Spleen (tissue), 11 donors: ENCODE results near the gene CENPO. TPM values are rescaled to one million over a fixed set of nuclear protein-coding genes. Genes with fewer than 3 reads are reported as not detected.

Experiments
- DNase-seq: peaks from one replicate; pipeline ENCODE4 v3.0.0-alpha.2; 2020
- H3K27ac ChIP-seq, 8 donors: fragments of 200-600 bp; sonication (generic) in 7 of 8; 1 replicate in 4 of 8; 2 replicates in 4 of 8; pipeline versions ENCODE4 v1.5.0 to v1.8.0; 2016 to 2021; ENCODE audit warnings: inconsistent platforms in 4 of 8, mild to moderate bottlenecking in 4 of 8, moderate library complexity in 1 of 8
- H3K27me3 ChIP-seq, 7 donors: fragments of 200-600 bp; sonication (generic) in 6 of 7; replicated peaks in 1 of 7; 1 replicate in 4 of 7; 2 replicates in 3 of 7; pipeline versions ENCODE4 v1.5.0 to v1.8.0; 2016 to 2021; ENCODE audit warnings: inconsistent platforms in 3 of 7, mild to moderate bottlenecking in 1 of 7
- H3K36me3 ChIP-seq, 6 donors: fragments of 200-600 bp; sonication (generic) in 5 of 6; 1 replicate in 4 of 6; 2 replicates in 2 of 6; pipeline versions ENCODE4 v1.5.0 to v1.8.0; 2016 to 2021; ENCODE audit warnings: inconsistent platforms in 2 of 6
- H3K4me1 ChIP-seq, 6 donors: fragments of 200-600 bp; sonication (generic) in 5 of 6; 1 replicate in 3 of 6; 2 replicates in 3 of 6; pipeline versions ENCODE4 v1.5.0 to v1.8.0; 2016 to 2021; ENCODE audit warnings: inconsistent platforms in 3 of 6
- H3K4me3 ChIP-seq, 8 donors: fragments of 200-600 bp; sonication (generic) in 7 of 8; 1 replicate in 4 of 8; 2 replicates in 4 of 8; pipeline versions ENCODE4 v1.5.0 to v1.8.0; 2016 to 2021; ENCODE audit warnings: inconsistent platforms in 4 of 8, mild to moderate bottlenecking in 4 of 8, moderate library complexity in 2 of 8
- H3K9me3 ChIP-seq, 8 donors: fragments of 200-600 bp; sonication (generic) in 7 of 8; 1 replicate in 4 of 8; 2 replicates in 4 of 8; pipeline versions ENCODE4 v1.5.0 to v1.8.0; 2016 to 2021; ENCODE audit warnings: inconsistent platforms in 4 of 8
- POLR2A ChIP-seq, 3 donors: fragments of 450-650 bp; IDR thresholded peaks; one replicate each; pipeline ENCODE4 v1.5.1; 2017; ENCODE audit warnings: antibody characterized with exemption in 3 of 3, mild to moderate bottlenecking in 1 of 3
- POLR2AphosphoS5 ChIP-seq, 3 donors: sonication (generic); formaldehyde crosslinking; IDR thresholded peaks; one replicate each; pipeline ENCODE4 v1.5.1; 2017; ENCODE audit warnings: antibody characterized with exemption in 3 of 3
- whole genome bisulfite sequencing, 5 donors: extraction: QIAGEN DNeasy Blood & Tissue Kit in 3 of 5; methylation state at CpG; one replicate each; pipeline versions ENCODE4 v1.1.5 to v1.1.7; 2013 to 2018; 5-methylcytosine and 5-hydroxymethylcytosine counted together
- intact Hi-C: fragments of 100-400 bp; cut with DNase I; formaldehyde crosslinking; loops from one replicate; pipeline ENCODE4 v1.15.0; 2023; ENCODE audit warnings: low total_unique reads
- polyA plus RNA-seq, 3 donors: library from polyadenylated mRNA; stranded (reverse); fragments of 200-250 nt; gene quantifications; one replicate each; pipeline ENCODE4 v1.2.1, GENCODE V29; 2013
- total RNA-seq, 7 donors: library from RNA; depleted of rRNA in 3 of 7; stranded (reverse); fragments of >200 nt in 3 of 7; fragmentation: NEBNext Ultra II Directional in 4 of 7; extraction: Animal tissue kit (Norgen Biotek cat#: 25700) in 4 of 7; gene quantifications; one replicate each; pipeline versions ENCODE4 v1.1.0 to v1.2.1, GENCODE V29; 2016 to 2021
- TF ChIP-seq, protein P1 (sequence below), 11 experiments: fragments of 200-600 bp in 7 of 11; fragments of 450-650 bp in 4 of 11; sonication (generic) in 4 of 11; IDR thresholded peaks in 8 of 11; conservative IDR thresholded peaks in 3 of 11; 1 replicate in 7 of 11; 2 replicates in 4 of 11; pipeline versions ENCODE4 v1.4.0 to v1.8.0; 2016 to 2021; ENCODE audit warnings: antibody characterized with exemption in 11 of 11, inconsistent platforms in 4 of 11, mild to moderate bottlenecking in 1 of 11
- donor health status: healthy with polysubstance abuse.
- donor health status: DM: no; HTN: no; CAD: no; lungs with moderate emphysema.
- donor health status: DM: no; HTN: no; CAD: no.
- donor health status: Bipolar disorder and iron deficiency.
- donor health status: healthy.
- donor health status: DM: no; HTN: no; CAD: no.
- donor health status: DM: yes; HTN: yes; CAD: no.

Gene CENPO
- total and polyA plus RNA-seq, 10 donors: 1.7 to 10.4 (median 8.2) TPM

DNA sequence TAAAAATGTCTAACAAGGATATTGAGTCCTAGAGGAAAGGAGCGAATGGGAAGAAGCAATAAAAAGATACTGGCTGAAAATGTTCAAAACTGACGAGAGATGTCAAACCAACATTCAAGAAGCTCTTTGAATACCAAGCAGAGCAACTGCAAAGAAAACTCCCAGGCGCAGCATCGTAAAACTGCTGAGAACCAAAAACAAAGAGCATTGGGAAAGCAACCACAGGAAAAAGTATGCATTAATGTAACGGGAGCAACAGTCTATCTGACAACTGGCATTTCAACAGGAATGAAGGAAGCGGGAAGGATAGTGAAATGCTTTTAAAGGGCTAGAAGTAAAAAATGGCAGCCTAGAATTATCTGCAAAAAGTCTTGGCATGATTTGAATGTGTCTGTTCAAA, 73.7 kb downstream of the CENPO start:
- peaks cover 0 to 27% (median 3%) of the 10 kb centered on the region in 6 donors for H3K36me3 ChIP-seq
- no peak for DNase-seq
- no peaks in the 10 kb centered on the region for H3K9me3 ChIP-seq
- TF ChIP-seq, protein P1, sequence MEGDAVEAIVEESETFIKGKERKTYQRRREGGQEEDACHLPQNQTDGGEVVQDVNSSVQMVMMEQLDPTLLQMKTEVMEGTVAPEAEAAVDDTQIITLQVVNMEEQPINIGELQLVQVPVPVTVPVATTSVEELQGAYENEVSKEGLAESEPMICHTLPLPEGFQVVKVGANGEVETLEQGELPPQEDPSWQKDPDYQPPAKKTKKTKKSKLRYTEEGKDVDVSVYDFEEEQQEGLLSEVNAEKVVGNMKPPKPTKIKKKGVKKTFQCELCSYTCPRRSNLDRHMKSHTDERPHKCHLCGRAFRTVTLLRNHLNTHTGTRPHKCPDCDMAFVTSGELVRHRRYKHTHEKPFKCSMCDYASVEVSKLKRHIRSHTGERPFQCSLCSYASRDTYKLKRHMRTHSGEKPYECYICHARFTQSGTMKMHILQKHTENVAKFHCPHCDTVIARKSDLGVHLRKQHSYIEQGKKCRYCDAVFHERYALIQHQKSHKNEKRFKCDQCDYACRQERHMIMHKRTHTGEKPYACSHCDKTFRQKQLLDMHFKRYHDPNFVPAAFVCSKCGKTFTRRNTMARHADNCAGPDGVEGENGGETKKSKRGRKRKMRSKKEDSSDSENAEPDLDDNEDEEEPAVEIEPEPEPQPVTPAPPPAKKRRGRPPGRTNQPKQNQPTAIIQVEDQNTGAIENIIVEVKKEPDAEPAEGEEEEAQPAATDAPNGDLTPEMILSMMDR (IDR thresholded peaks at IDR 0.05 in 8 of 11, conservative IDR thresholded peaks at IDR 0.05 in 3 of 11): no peak
- TF ChIP-seq POLR2AphosphoS5 (IDR thresholded peaks at IDR 0.05) (no peak), POLR2A (IDR thresholded peaks at IDR 0.05) (no peak)
- H3K4me3 ChIP-seq: no peak overlapping the region
- intact Hi-C loops: no loop called here
- H3K27me3 ChIP-seq: no peaks in the 10 kb centered on the region
- peaks cover 0 to 3% (median 0%) of the 10 kb centered on the region in 6 donors for H3K4me1 ChIP-seq
- no peak overlapping the region for H3K27ac ChIP-seq
- 80 to 93% (median 84%) methylated on average over 6 of the region's 6 CpGs for WGBS, 5 donors

DNA sequence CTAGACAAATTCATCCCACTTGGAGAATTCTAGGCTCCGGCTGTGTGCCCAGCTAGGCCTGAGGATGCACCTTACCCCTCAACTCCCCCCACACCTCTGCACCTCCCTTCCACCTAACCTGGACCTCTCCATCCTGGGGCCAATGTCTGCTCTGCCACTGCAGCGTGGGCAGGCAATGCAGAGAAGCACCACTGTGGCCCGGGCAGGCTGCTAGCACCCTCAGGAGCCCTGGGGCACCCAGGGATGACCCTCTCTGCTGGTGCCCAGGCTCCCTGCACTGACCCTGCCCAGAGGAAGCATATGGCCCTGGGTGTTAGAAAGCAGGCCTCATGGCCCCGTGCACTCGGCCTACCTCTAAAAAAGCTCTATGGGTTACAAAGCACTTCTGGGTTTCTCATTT, 77.2 kb downstream of the CENPO start:
- no peak for DNase-seq
- Histone ChIP-seq H3K27ac (no peak overlapping the region), H3K4me1 (peaks cover 0 to 16% (median 0%) of the 10 kb centered on the region in 6 donors), H3K9me3 (no peaks in the 10 kb centered on the region), H3K27me3 (no peaks in the 10 kb centered on the region), H3K36me3 (peaks cover 0 to 44% (median 3%) of the 10 kb centered on the region in 6 donors), H3K4me3 (no peak overlapping the region)
- intact Hi-C loops: no loop called here
- TF ChIP-seq POLR2AphosphoS5 (IDR thresholded peaks at IDR 0.05) (no peak), POLR2A (IDR thresholded peaks at IDR 0.05) (no peak)
- TF ChIP-seq, protein P1 (IDR thresholded peaks at IDR 0.05 in 8 of 11, conservative IDR thresholded peaks at IDR 0.05 in 3 of 11): no peak
- 95 to 98% (median 96%) methylated on average over 5 of the region's 5 CpGs for WGBS, 5 donors

- Histone ChIP-seq H3K4me3 (no peak overlapping the region), H3K36me3 (peaks cover 0 to 44% (median 3%) of the 10 kb centered on the region in 6 donors), H3K4me1 (peaks cover 0 to 16% (median 0%) of the 10 kb centered on the region in 6 donors), H3K9me3 (no peaks in the 10 kb centered on the region), H3K27ac (peak overlapping the region in 1 of 8 donors; percentile 85), H3K27me3 (no peaks in the 10 kb centered on the region)
- TF ChIP-seq POLR2AphosphoS5 (IDR thresholded peaks at IDR 0.05) (no peak), POLR2A (IDR thresholded peaks at IDR 0.05) (no peak)
- TF ChIP-seq, protein P1 (IDR thresholded peaks at IDR 0.05 in 8 of 11, conservative IDR thresholded peaks at IDR 0.05 in 3 of 11): no peak
- DNase-seq: no peak
- intact Hi-C loops: no loop called here
- WGBS, 5 donors: 93 to 96% (median 94%) methylated on average over 16 of the region's 16 CpGs
These were observed 77.9 kb downstream of the CENPO start for GRCh38 chr2:24870891-24871705.

DNA sequence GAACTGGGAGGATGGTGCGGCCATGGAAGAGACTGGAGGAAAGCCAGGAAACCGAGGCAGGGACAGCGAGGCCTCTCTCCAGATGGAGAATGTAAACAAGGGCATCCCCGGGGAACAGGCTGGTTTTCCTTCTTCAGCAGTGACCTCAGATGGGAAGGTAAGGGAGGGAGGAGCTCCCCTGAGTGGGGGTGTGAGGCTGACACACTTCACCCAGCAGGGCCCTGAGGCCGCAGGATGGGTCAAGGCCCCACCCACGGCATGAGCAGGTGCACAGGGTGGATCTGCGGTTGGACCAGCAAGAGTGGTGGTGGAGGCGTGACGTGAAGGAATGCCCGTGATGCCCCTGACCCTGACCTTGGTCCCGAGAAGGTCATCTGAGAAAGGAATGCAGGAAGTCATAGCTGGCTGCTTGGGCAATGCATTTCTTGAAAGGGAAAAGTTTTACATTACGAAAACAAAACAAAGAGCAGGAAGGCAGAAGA, 78.7 kb downstream of the CENPO start:
- no peak for DNase-seq
- 63 to 80% (median 72%) methylated on average over 12 of the region's 12 CpGs for WGBS, 5 donors

More for the DNA sequence above, 78.7 kb downstream of the CENPO start:
- no peak for TF ChIP-seq POLR2A (IDR thresholded peaks at IDR 0.05)
- TF ChIP-seq, protein P1 (IDR thresholded peaks at IDR 0.05 in 8 of 11, conservative IDR thresholded peaks at IDR 0.05 in 3 of 11): no peak
- no peak for TF ChIP-seq POLR2AphosphoS5 (IDR thresholded peaks at IDR 0.05)
- Histone ChIP-seq H3K4me1 (peaks cover 0 to 16% (median 0%) of the 10 kb centered on the region in 6 donors), H3K4me3 (no peak overlapping the region), H3K36me3 (peaks cover 0 to 44% (median 3%) of the 10 kb centered on the region in 6 donors), H3K9me3 (no peaks in the 10 kb centered on the region), H3K27me3 (no peaks in the 10 kb centered on the region), H3K27ac (peak overlapping the region in 1 of 8 donors; percentile 85)
- intact Hi-C loops: no loop called here
